Activated T-cell treated with anti-CD3 and anti-CD28 coated beads, Interleukin-2, amount 50 U/mL, for 72 hours (primary cell): Measurements from ENCODE around the gene ADAMTS17. TPM values are rescaled to one million over a fixed set of nuclear protein-coding genes. Genes with fewer than 3 reads are reported as not detected.

ENCODE experiments used
- ATAC-seq, 2 donors: fragments of 150-1000 bp; cut with Tn5 transposase; replicated peaks in 1 of 2; 2 replicates each; pipeline ENCODE4 v1.10.0; 2021; ENCODE audit warnings: moderate library complexity in 2 of 2, mild to moderate bottlenecking in 1 of 2
- DNase-seq, 2 donors: peaks; one replicate each; pipeline ENCODE4 v3.0.0; 2021 to 2022; ENCODE audit warnings: mixed read lengths in 1 of 2
- H3K27ac Mint-ChIP-seq: one replicate; pipeline ENCODE4 v1.8.0; 2022; ENCODE audit warnings: mild to moderate bottlenecking, moderate library complexity, mixed read lengths
- H3K27me3 Mint-ChIP-seq: one replicate; pipeline ENCODE4 v1.8.0; 2022; ENCODE audit warnings: low read depth, mixed read lengths
- H3K36me3 Mint-ChIP-seq, 2 donors: one replicate each; pipeline ENCODE4 v1.8.0; 2022; ENCODE audit warnings: mixed read lengths in 2 of 2, mild to moderate bottlenecking in 1 of 2; ENCODE audit not compliant: insufficient read depth in 2 of 2
- H3K4me1 Mint-ChIP-seq: one replicate; pipeline ENCODE4 v1.8.0; 2022; ENCODE audit warnings: low read depth, mixed read lengths
- H3K4me3 Mint-ChIP-seq, 2 donors: one replicate each; pipeline ENCODE4 v1.8.0; 2022; ENCODE audit warnings: mild to moderate bottlenecking in 2 of 2, mixed read lengths in 2 of 2, moderate library complexity in 2 of 2
- H3K9me3 Mint-ChIP-seq, 2 donors: one replicate each; pipeline ENCODE4 v1.8.0; 2022; ENCODE audit warnings: mixed read lengths in 2 of 2
- total RNA-seq, 2 donors: library from RNA; stranded (reverse); gene quantifications; one replicate each; pipeline ENCODE4 v1.2.3, GENCODE V29; 2022

Gene ADAMTS17
- total RNA-seq, 2 donors from 2014 or later: 2.4 to 2.6 TPM

GRCh38 chr15:100314809-100315400, 26.9 kb downstream of the ADAMTS17 start:
- H3K9me3 Mint-ChIP-seq: peaks cover 0 to 1% of the 10 kb centered on the region in 2 donors
- no peak for DNase-seq

DNA sequence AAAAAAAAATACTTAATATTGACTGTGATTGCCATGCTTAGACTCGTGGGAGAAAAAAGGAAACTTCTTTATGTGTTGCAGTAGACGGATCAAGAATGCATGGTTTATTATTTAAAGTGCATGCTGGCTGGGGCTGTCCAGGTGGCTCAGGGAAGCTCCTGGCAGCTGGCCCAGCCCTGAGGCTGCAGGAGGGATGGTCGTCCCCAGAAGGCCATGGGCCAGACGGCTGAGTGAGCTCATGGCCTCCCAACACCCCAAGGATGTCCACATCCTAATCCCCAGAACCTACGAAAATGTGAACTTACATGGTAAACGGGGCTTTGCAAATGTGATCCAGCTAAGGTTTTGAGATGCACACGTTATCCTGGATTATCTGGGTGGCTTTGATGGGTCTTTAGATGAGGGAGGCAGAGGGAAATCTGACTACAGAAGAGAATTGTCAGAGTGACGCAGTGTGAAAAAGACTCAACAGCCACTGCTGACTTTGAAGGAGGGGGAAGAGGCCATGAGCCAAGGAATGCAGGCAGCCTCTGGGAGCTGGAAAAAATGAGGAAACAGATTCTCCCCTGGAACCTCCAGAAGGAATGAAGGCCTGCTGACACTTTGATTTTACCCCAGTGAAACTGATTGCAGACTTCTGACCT, 29.8 kb downstream of the ADAMTS17 start:
- DNase-seq (no peak), ATAC-seq (no peak)
- Mint-ChIP-seq H3K4me1 (no peaks in the 10 kb centered on the region), H3K27ac (no peak overlapping the region), H3K9me3 (peaks cover 0 to 1% of the 10 kb centered on the region in 2 donors), H3K36me3 (peaks cover 0 to 4% of the 10 kb centered on the region in 2 donors), H3K27me3 (no peaks in the 10 kb centered on the region), H3K4me3 (no peak overlapping the region)

More at GRCh38 chr15:100314809-100315400, 26.9 kb downstream of the ADAMTS17 start:
- no peaks in the 10 kb centered on the region for H3K27me3 Mint-ChIP-seq
- H3K4me3 Mint-ChIP-seq: no peak overlapping the region
- peaks cover 3 to 9% of the 10 kb centered on the region in 2 donors for H3K36me3 Mint-ChIP-seq
- H3K4me1 Mint-ChIP-seq: no peaks in the 10 kb centered on the region
- no peak for ATAC-seq
- H3K27ac Mint-ChIP-seq: no peak overlapping the region

- Mint-ChIP-seq H3K4me3 (no peak overlapping the region), H3K27me3 (no peaks in the 10 kb centered on the region), H3K4me1 (no peaks in the 10 kb centered on the region), H3K36me3 (peaks cover 0 to 4% of the 10 kb centered on the region in 2 donors), H3K27ac (no peak overlapping the region), H3K9me3 (peaks cover 0 to 1% of the 10 kb centered on the region in 2 donors)
- ATAC-seq: no peak
- DNase-seq: no peak
Observed at GRCh38 chr15:100311154-100311625, 30.6 kb downstream of the ADAMTS17 start.

GRCh38 chr15:100310513-100311153, 31.1 kb downstream of the ADAMTS17 start:
- Mint-ChIP-seq H3K27me3 (no peaks in the 10 kb centered on the region), H3K36me3 (peaks cover 0 to 4% of the 10 kb centered on the region in 2 donors), H3K4me3 (no peak overlapping the region), H3K4me1 (no peaks in the 10 kb centered on the region), H3K9me3 (peaks cover 0 to 1% of the 10 kb centered on the region in 2 donors), H3K27ac (no peak overlapping the region)
- ATAC-seq: no peak
- DNase-seq: no peak

GRCh38 chr15:100310041-100310405, 31.8 kb downstream of the ADAMTS17 start:
- ATAC-seq: no peak
- DNase-seq: no peak
- peaks cover 0 to 4% of the 10 kb centered on the region in 2 donors for H3K36me3 Mint-ChIP-seq
- no peaks in the 10 kb centered on the region for H3K27me3 Mint-ChIP-seq
- H3K27ac Mint-ChIP-seq: no peak overlapping the region
- no peak overlapping the region for H3K4me3 Mint-ChIP-seq
- H3K4me1 Mint-ChIP-seq: no peaks in the 10 kb centered on the region
- peaks cover 0 to 1% of the 10 kb centered on the region in 2 donors for H3K9me3 Mint-ChIP-seq

- Mint-ChIP-seq H3K36me3 (peaks cover 0 to 4% of the 10 kb centered on the region in 2 donors), H3K27ac (no peak overlapping the region), H3K27me3 (no peaks in the 10 kb centered on the region), H3K4me1 (no peaks in the 10 kb centered on the region), H3K4me3 (no peak overlapping the region), H3K9me3 (peaks cover 0 to 1% of the 10 kb centered on the region in 2 donors)
- ATAC-seq (no peak), DNase-seq (no peak)
Observed at GRCh38 chr15:100309109-100310040, 32.4 kb downstream of the ADAMTS17 start.

GRCh38 chr15:100308608-100309007, 33.2 kb downstream of the ADAMTS17 start:
- Mint-ChIP-seq H3K27ac (no peak overlapping the region), H3K4me3 (no peak overlapping the region), H3K4me1 (no peaks in the 10 kb centered on the region), H3K9me3 (peaks cover 0 to 1% of the 10 kb centered on the region in 2 donors), H3K27me3 (no peaks in the 10 kb centered on the region), H3K36me3 (peaks cover 0 to 4% of the 10 kb centered on the region in 2 donors)
- ATAC-seq (no peak), DNase-seq (no peak)

DNA sequence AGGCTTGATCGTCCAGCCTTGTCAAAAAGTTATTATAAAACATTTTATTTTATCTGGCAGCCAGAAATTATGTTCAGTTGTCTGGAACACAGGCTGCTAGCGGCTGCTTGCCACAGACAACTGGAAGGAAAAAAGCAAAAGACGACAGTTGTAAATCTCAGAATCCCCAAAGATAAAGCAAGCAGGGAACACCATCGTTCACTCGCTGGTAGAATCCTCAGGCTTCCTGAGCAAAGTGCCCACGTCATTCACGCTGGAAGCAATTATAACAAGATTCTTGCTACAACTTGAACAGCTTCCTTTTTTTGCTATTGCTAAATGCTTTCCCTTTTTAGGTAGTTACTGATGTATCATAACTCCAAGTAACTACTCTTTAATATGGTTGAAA, 33.6 kb downstream of the ADAMTS17 start:
- Mint-ChIP-seq H3K27me3 (no peaks in the 10 kb centered on the region), H3K36me3 (peaks cover 0 to 4% of the 10 kb centered on the region in 2 donors), H3K27ac (no peak overlapping the region), H3K9me3 (no peaks in the 10 kb centered on the region), H3K4me3 (no peak overlapping the region), H3K4me1 (no peaks in the 10 kb centered on the region)
- no peak for DNase-seq
- no peak for ATAC-seq

GRCh38 chr15:100307241-100308212, 34.2 kb downstream of the ADAMTS17 start:
- H3K27me3 Mint-ChIP-seq: no peaks in the 10 kb centered on the region
- ATAC-seq (no peak), DNase-seq (no peak)
- H3K27ac Mint-ChIP-seq: no peak overlapping the region
- H3K4me3 Mint-ChIP-seq: peak overlapping the region in 1 of 2 donors; percentile 32
- H3K36me3 Mint-ChIP-seq: peaks cover 0 to 4% of the 10 kb centered on the region in 2 donors
- H3K9me3 Mint-ChIP-seq: no peaks in the 10 kb centered on the region
- H3K4me1 Mint-ChIP-seq: no peaks in the 10 kb centered on the region

DNA sequence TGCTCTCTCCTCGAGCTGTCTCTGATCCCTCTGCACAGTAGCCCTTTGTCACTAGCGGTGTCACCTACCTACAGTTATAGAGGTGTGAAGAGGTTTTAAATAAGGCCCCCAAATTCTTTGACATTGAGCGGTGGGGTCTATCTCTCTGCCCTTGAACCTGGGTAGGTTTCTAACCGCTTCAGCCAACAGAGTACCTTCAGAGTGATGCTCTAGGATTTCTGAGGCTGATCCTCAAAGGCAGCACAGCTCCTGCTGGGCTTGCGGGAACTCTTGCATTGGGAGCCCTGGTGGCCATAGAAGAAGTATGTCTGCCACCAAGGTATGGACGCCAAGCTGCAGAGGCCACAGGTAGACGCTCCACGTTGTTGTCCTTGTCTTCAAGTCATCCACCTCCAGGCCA, 35.7 kb downstream of the ADAMTS17 start:
- Mint-ChIP-seq H3K27ac (no peak overlapping the region), H3K9me3 (peaks cover 0 to 5% of the 10 kb centered on the region in 2 donors)
- no peak for ATAC-seq

GRCh38 chr15:100301910-100302431, 39.8 kb downstream of the ADAMTS17 start:
- ATAC-seq (no peak), DNase-seq (no peak)
- H3K4me3 Mint-ChIP-seq: no peak overlapping the region
- H3K27ac Mint-ChIP-seq: no peak overlapping the region
- no peaks in the 10 kb centered on the region for H3K27me3 Mint-ChIP-seq
- no peaks in the 10 kb centered on the region for H3K4me1 Mint-ChIP-seq
- peaks cover 3 to 4% of the 10 kb centered on the region in 2 donors for H3K36me3 Mint-ChIP-seq
- peaks cover 6 to 10% of the 10 kb centered on the region in 2 donors for H3K9me3 Mint-ChIP-seq

More for the DNA sequence above, 35.7 kb downstream of the ADAMTS17 start:
- Mint-ChIP-seq H3K27me3 (no peaks in the 10 kb centered on the region), H3K36me3 (peaks cover 3 to 4% of the 10 kb centered on the region in 2 donors), H3K4me1 (no peaks in the 10 kb centered on the region), H3K4me3 (no peak overlapping the region)
- DNase-seq: no peak
